Psoas muscle (tissue), 8 donors: Measurements from ENCODE around the gene RNF213. TPM values are rescaled to one million over a fixed set of nuclear protein-coding genes. Genes with fewer than 3 reads are reported as not detected.
"Not testable (repeated sequence)": the region's sequence is repeated elsewhere in the genome, so short reads cannot be mapped to it uniquely, and the experiment has no call there.

ENCODE experiments used
- ATAC-seq, 4 donors: fragments of 200-7000 bp; cut with Tn5 transposase; one replicate each; pipeline ENCODE4 v1.9.1; 2020; ENCODE audit warnings: moderate library complexity in 3 of 4, mild to moderate bottlenecking in 2 of 4
- DNase-seq, 2 donors: peaks; one replicate each; pipeline ENCODE4 v3.0.0-alpha.2; 2020
- H3K27ac ChIP-seq: fragments of 200-600 bp; one replicate; pipeline ENCODE4 v1.8.0; 2022
- H3K27me3 ChIP-seq, 3 donors: fragments of 200-600 bp in 1 of 3; one replicate each; pipeline versions ENCODE4 v1.6.1 to v1.8.0; 2013 to 2022; ENCODE audit warnings: low read length in 2 of 3, mild to moderate bottlenecking in 2 of 3, moderate library complexity in 1 of 3; ENCODE audit not compliant: insufficient read depth in 3 of 3
- H3K36me3 ChIP-seq, 2 donors: fragments of 200-600 bp in 1 of 2; one replicate each; pipeline versions ENCODE4 v1.6.1 to v1.8.0; 2013 to 2022; ENCODE audit warnings: low read depth in 1 of 2, mild to moderate bottlenecking in 1 of 2, moderate library complexity in 1 of 2; ENCODE audit not compliant: insufficient read depth in 1 of 2
- H3K4me1 ChIP-seq: fragments of 200-600 bp; one replicate; pipeline ENCODE4 v1.8.0; 2022
- H3K4me3 ChIP-seq: fragments of 200-600 bp; one replicate; pipeline ENCODE4 v1.8.0; 2022; ENCODE audit warnings: mild to moderate bottlenecking
- H3K9me3 ChIP-seq: fragments of 200-600 bp; one replicate; pipeline ENCODE4 v1.8.0; 2022
- CTCF ChIP-seq: fragments of 200-600 bp; IDR thresholded peaks from one replicate; pipeline ENCODE4 v1.8.0; 2022; ENCODE audit warnings: antibody characterized with exemption
- WGBS, 3 donors: extraction: QIAGEN DNeasy Blood & Tissue Kit; methylation state at CpG; one replicate each; pipeline versions ENCODE4 v1.1.6 to v1.1.7; 2013; 5-methylcytosine and 5-hydroxymethylcytosine counted together
- intact Hi-C, 2 donors: fragments of 100-400 bp; cut with DNase I; formaldehyde crosslinking; loops; one replicate each; pipeline versions ENCODE4 v1.11.0 to v1.14.2; 2022
- polyA plus RNA-seq, 3 donors: library from polyadenylated mRNA; stranded (reverse); fragments of 200-250 nt; gene quantifications; one replicate each; pipeline ENCODE4 v1.2.3, GENCODE V29; 2013
- total RNA-seq, 4 donors: library from RNA; stranded (reverse); fragmentation: NEBNext Ultra II Directional in 2 of 4; extraction: Animal tissue kit (Norgen Biotek cat#: 25700) in 2 of 4; gene quantifications; one replicate each; pipeline versions ENCODE4 v1.2.1 to v1.2.4, GENCODE V29; 2021 to 2023
- donor health status: healthy with polysubstance abuse.
- donor health status: DM: no; HTN: no; CAD: no; lungs with moderate emphysema.
- donor health status: Bipolar disorder and iron deficiency.
- donor health status: healthy.
- donor health status: DM: yes; HTN: yes; CAD: no.
- donor health status: DM: no; HTN: no; CAD: no.
- donor health status: DM: no; HTN: no; CAD: no.
- donor health status: DM: yes; HTN: yes; CAD: no.

The RNF213 gene
- total and polyA plus RNA-seq, 7 donors: 10.2 to 42.0 (median 33.7) TPM

GRCh38 chr17:80296221-80296620 lies 35.6 kb downstream of the RNF213 start:
- Histone ChIP-seq H3K27me3 (no peaks in the 10 kb centered on the region), H3K4me3 (no peak overlapping the region), H3K36me3 (peaks cover 6 to 99% of the 10 kb centered on the region in 2 donors), H3K4me1 (no peaks in the 10 kb centered on the region), H3K27ac (no peak overlapping the region), H3K9me3 (no peaks in the 10 kb centered on the region)
- ATAC-seq: no peak
- intact Hi-C loops: no loop called here
- peak in 1 of 2 donors; percentile 31 for DNase-seq
- no peak for TF ChIP-seq CTCF
- WGBS, 3 donors: 88 to 90% (median 88%) methylated on average over 14 of the region's 14 CpGs

GRCh38 chr17:80297996-80298560 lies 37.4 kb downstream of the RNF213 start:
- H3K27me3 ChIP-seq: no peaks in the 10 kb centered on the region
- 81 to 90% (median 86%) methylated on average over 19 of the region's 19 CpGs for WGBS, 3 donors
- ATAC-seq (no peak), DNase-seq (peak in 1 of 2 donors; percentile 51)
- no peak overlapping the region for H3K4me3 ChIP-seq
- H3K27ac ChIP-seq: no peak overlapping the region
- intact Hi-C loops: no loop called here
- no peaks in the 10 kb centered on the region for H3K9me3 ChIP-seq
- TF ChIP-seq CTCF: no peak
- H3K36me3 ChIP-seq: peaks cover 3 to 99% of the 10 kb centered on the region in 2 donors
- H3K4me1 ChIP-seq: no peaks in the 10 kb centered on the region

- H3K27ac ChIP-seq, DNase-seq, H3K27me3 ChIP-seq, H3K9me3 ChIP-seq, ATAC-seq, H3K4me3 ChIP-seq, intact Hi-C loops, H3K4me1 ChIP-seq: not testable (repeated sequence)
- H3K36me3 ChIP-seq: peaks cover 3 to 99% of the 10 kb centered on the region in 2 donors
- 97 to 99% (median 99%) methylated on average over 4 of the region's 4 CpGs for WGBS, 3 donors
These were observed 38.9 kb downstream of the RNF213 start for GRCh38 chr17:80299350-80300100.

- H3K27me3 ChIP-seq, ATAC-seq, H3K27ac ChIP-seq, H3K4me3 ChIP-seq, DNase-seq, H3K4me1 ChIP-seq, H3K9me3 ChIP-seq, intact Hi-C loops: not testable (repeated sequence)
- peaks cover 3 to 99% of the 10 kb centered on the region in 2 donors for H3K36me3 ChIP-seq
- 97 to 98% (median 97%) methylated on average over 2 of the region's 2 CpGs for WGBS, 3 donors
These were observed 40.1 kb downstream of the RNF213 start for GRCh38 chr17:80300756-80301155.

- H3K9me3 ChIP-seq: no peaks in the 10 kb centered on the region
- WGBS, 3 donors: 93 to 98% (median 94%) methylated on average over 3 of the region's 3 CpGs
- ATAC-seq: no peak
- no peak overlapping the region for H3K4me3 ChIP-seq
- intact Hi-C loops: no loop called here
- H3K36me3 ChIP-seq: peaks cover 8 to 99% of the 10 kb centered on the region in 2 donors
- H3K27ac ChIP-seq: no peak overlapping the region
- no peak for DNase-seq
- no peak for TF ChIP-seq CTCF
- no peaks in the 10 kb centered on the region for H3K4me1 ChIP-seq
- no peaks in the 10 kb centered on the region for H3K27me3 ChIP-seq
These were observed 43.2 kb downstream of the RNF213 start for GRCh38 chr17:80303824-80304223.
